OCI-LY3 (cell line): ENCODE results near the gene EMC6.

Experiments
- CTCF ChIP-seq: fragments of 200-600, 300-600 bp; sonication (generic); IDR thresholded peaks from 2 replicates; pipeline ENCODE4 v1.5.1; 2014; ENCODE audit warnings: antibody characterized with exemption, low read length, low read depth
- EZH2phosphoT487 ChIP-seq: fragments of 200-600 bp; shearing (Covaris generic); IDR thresholded peaks from 2 replicates; pipeline ENCODE4 v1.6.1; 2018; ENCODE audit warnings: antibody characterized with exemption, mixed run types, low read depth

DNA sequence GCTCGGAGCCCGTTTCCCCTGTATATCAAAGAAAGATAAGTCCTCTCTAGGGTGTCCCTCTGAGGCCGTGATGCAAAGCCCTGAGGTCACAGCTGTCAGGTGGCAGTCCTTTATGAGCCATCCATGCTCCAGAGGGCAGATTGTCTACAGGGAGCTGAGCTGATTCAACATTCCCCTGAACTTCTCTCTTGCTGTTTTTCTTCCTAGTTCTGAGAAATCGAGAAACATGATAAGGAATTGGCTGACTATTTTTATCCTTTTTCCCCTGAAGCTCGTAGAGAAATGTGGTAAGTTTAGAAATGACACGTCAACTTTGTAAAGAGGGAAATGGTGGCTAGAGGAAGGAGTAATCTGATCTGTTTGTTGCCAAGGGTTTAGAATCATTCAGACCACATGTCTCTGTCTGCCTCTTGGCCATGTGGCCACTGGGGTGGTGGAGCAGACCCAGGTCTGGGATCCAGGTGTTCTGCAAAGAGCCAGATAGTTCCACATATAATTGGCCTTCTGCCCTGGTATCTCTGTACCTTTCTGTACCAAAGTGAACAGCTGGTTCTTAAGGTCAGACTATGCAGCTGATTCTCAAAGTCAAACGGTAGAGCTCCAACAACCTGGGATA lies 28.5 kb upstream of the EMC6 start:
- no peak for TF ChIP-seq CTCF
- no peak for TF ChIP-seq EZH2phosphoT487
